Lower leg skin (tissue), 3 donors: Measurements from ENCODE around the gene VAV3.

ENCODE experiments used
- POLR2A ChIP-seq, 2 donors: fragments of 450-650 bp; IDR thresholded peaks; one replicate each; pipeline ENCODE4 v1.6.1; 2016 to 2017; ENCODE audit warnings: antibody characterized with exemption in 2 of 2, mild to moderate bottlenecking in 1 of 2, moderate library complexity in 1 of 2
- TF ChIP-seq, protein P1 (sequence below), 3 donors: fragments of 450-650 bp; IDR thresholded peaks; one replicate each; pipeline ENCODE4 v1.5.1; 2016; ENCODE audit warnings: antibody characterized with exemption in 3 of 3, mild to moderate bottlenecking in 3 of 3, moderate library complexity in 2 of 3

DNA sequence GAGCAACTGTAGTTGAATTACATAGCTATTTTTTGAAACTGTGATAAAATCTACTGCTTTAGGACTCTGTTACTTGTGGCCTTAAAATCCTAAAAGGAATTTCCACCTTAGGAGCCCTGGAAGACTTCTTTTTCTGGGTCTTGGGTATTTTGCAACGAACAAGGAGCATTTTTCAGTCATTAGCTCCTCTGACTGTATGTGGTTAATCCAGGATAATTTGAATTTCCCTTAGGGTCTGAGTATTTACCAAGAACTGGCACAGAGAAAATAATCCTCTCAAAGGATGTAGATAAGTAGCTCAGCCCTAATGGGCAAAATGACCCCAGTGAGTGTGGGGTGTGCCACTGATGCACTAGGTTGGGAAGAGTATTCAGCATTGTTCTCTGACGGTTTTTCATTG is 170.4 kb downstream of the VAV3 start:
- no peak for TF ChIP-seq POLR2A (IDR thresholded peaks at IDR 0.05)
- TF ChIP-seq, protein P1, sequence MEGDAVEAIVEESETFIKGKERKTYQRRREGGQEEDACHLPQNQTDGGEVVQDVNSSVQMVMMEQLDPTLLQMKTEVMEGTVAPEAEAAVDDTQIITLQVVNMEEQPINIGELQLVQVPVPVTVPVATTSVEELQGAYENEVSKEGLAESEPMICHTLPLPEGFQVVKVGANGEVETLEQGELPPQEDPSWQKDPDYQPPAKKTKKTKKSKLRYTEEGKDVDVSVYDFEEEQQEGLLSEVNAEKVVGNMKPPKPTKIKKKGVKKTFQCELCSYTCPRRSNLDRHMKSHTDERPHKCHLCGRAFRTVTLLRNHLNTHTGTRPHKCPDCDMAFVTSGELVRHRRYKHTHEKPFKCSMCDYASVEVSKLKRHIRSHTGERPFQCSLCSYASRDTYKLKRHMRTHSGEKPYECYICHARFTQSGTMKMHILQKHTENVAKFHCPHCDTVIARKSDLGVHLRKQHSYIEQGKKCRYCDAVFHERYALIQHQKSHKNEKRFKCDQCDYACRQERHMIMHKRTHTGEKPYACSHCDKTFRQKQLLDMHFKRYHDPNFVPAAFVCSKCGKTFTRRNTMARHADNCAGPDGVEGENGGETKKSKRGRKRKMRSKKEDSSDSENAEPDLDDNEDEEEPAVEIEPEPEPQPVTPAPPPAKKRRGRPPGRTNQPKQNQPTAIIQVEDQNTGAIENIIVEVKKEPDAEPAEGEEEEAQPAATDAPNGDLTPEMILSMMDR (IDR thresholded peaks at IDR 0.05), result no peak
